Left lung (tissue), 10 donors: Measurements from ENCODE around the gene PKMYT1. TPM values are rescaled to one million over a fixed set of nuclear protein-coding genes. Genes with fewer than 3 reads are reported as not detected.

Experiments
- ATAC-seq: fragments of 200-7000 bp; cut with Tn5 transposase; one replicate; pipeline ENCODE4 v1.9.1; 2020; ENCODE audit warnings: moderate library complexity
- DNase-seq, 4 donors: peaks; one replicate each; pipeline ENCODE4 v3.0.0-alpha.2; 2013 to 2020
- H3K27ac ChIP-seq, 2 donors: fragments of 200-600 bp; sonication (generic) in 1 of 2; one replicate each; pipeline versions ENCODE4 v1.5.0 to v1.8.0; 2020 to 2021
- H3K27me3 ChIP-seq, 2 donors: fragments of 200-600 bp; sonication (generic) in 1 of 2; one replicate each; pipeline versions ENCODE4 v1.5.0 to v1.8.0; 2020 to 2021
- H3K36me3 ChIP-seq, 2 donors: fragments of 200-600 bp; sonication (generic) in 1 of 2; one replicate each; pipeline versions ENCODE4 v1.5.0 to v1.8.0; 2020 to 2021
- H3K4me1 ChIP-seq, 2 donors: fragments of 200-600 bp; one replicate each; pipeline ENCODE4 v1.8.0; 2021
- H3K4me3 ChIP-seq, 2 donors: fragments of 200-600 bp; sonication (generic) in 1 of 2; one replicate each; pipeline versions ENCODE4 v1.5.0 to v1.8.0; 2020 to 2021; ENCODE audit warnings: mild to moderate bottlenecking in 1 of 2
- H3K9me3 ChIP-seq, 2 donors: fragments of 200-600 bp; sonication (generic) in 1 of 2; one replicate each; pipeline versions ENCODE4 v1.5.0 to v1.8.0; 2020 to 2021
- intact Hi-C, 2 donors: fragments of 100-400 bp; cut with DNase I; formaldehyde crosslinking; loops; one replicate each; pipeline versions ENCODE4 v1.11.2 to v1.14.2; 2022
- polyA plus RNA-seq, 6 donors: library from polyadenylated mRNA; unstranded; fragments of 120-200 nt; gene quantifications; one replicate each; pipeline ENCODE4 v1.2.1, GENCODE V29; 2013; ENCODE audit not compliant: insufficient read length in 6 of 6
- total RNA-seq, 2 donors: library from RNA; stranded (reverse); fragmentation: NEBNext Ultra II Directional; extraction: Animal tissue kit (Norgen Biotek cat#: 25700); gene quantifications; one replicate each; pipeline ENCODE4 v1.2.1, GENCODE V29; 2021
- TF ChIP-seq, protein P1 (sequence below), 2 donors: fragments of 200-600 bp; sonication (generic) in 1 of 2; IDR thresholded peaks; one replicate each; pipeline versions ENCODE4 v1.5.0 to v1.8.0; 2021; ENCODE audit warnings: antibody characterized with exemption in 2 of 2
- donor health status: DM: no; HTN: yes; CAD: no.
- donor health status: DM: no; HTN: no; CAD: no.

The PKMYT1 gene
- total and polyA plus RNA-seq, 8 donors: 13.9 to 21.8 (median 17.2) TPM

DNA sequence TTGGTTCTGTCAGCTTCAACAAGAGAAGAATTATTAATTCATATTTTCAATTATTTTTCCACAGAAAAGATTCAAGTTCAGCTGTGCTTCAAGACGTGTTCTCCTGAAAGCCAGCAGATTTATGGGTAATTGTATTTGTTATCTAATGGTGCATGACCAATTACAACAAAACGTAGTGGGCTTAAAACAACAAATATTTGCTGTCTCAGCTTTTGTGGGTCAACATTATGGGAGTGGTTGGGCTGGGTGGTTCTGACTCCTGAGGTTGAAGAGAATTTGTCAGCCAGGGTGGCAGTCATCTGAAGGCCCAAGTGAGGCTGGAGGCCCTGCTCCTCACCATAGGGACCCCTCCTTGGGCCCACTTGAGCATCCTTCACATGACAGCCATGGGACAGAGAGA is 40.3 kb downstream of the PKMYT1 start:
- intact Hi-C loops: no loop called here
- TF ChIP-seq, protein P1, sequence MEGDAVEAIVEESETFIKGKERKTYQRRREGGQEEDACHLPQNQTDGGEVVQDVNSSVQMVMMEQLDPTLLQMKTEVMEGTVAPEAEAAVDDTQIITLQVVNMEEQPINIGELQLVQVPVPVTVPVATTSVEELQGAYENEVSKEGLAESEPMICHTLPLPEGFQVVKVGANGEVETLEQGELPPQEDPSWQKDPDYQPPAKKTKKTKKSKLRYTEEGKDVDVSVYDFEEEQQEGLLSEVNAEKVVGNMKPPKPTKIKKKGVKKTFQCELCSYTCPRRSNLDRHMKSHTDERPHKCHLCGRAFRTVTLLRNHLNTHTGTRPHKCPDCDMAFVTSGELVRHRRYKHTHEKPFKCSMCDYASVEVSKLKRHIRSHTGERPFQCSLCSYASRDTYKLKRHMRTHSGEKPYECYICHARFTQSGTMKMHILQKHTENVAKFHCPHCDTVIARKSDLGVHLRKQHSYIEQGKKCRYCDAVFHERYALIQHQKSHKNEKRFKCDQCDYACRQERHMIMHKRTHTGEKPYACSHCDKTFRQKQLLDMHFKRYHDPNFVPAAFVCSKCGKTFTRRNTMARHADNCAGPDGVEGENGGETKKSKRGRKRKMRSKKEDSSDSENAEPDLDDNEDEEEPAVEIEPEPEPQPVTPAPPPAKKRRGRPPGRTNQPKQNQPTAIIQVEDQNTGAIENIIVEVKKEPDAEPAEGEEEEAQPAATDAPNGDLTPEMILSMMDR (IDR thresholded peaks at IDR 0.05): no peak
- Histone ChIP-seq H3K27ac (no peak overlapping the region), H3K4me1 (no peaks in the 10 kb centered on the region), H3K36me3 (peaks cover 0 to 94% of the 10 kb centered on the region in 2 donors), H3K4me3 (no peak overlapping the region), H3K27me3 (no peaks in the 10 kb centered on the region), H3K9me3 (no peaks in the 10 kb centered on the region)
- ATAC-seq: no peak
- no peak for DNase-seq

DNA sequence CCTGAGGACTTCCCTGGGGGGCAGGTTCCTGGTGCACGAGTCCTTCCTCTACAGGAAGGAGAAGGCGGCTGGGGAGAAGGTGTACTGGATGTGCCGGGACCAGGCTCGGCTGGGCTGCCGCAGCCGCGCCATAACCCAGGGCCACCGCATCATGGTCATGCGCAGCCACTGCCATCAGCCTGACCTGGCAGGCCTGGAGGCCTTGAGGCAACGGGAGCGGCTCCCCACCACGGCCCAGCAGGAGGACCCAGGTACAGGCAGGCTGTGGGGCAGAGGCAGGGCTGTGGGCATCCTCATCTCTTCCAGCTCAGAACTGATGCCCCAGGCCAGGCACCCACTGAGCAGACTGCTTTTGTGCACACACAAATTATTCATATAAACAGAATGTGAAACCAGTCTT is 42.0 kb downstream of the PKMYT1 start:
- no peaks in the 10 kb centered on the region for H3K9me3 ChIP-seq
- no peak overlapping the region for H3K4me3 ChIP-seq
- no peak for ATAC-seq
- TF ChIP-seq, protein P1 (IDR thresholded peaks at IDR 0.05): no peak
- intact Hi-C loops: no loop called here
- no peaks in the 10 kb centered on the region for H3K4me1 ChIP-seq
- DNase-seq: no peak
- no peaks in the 10 kb centered on the region for H3K27me3 ChIP-seq
- H3K27ac ChIP-seq: no peak overlapping the region
- H3K36me3 ChIP-seq: peaks cover 0 to 98% of the 10 kb centered on the region in 2 donors

DNA sequence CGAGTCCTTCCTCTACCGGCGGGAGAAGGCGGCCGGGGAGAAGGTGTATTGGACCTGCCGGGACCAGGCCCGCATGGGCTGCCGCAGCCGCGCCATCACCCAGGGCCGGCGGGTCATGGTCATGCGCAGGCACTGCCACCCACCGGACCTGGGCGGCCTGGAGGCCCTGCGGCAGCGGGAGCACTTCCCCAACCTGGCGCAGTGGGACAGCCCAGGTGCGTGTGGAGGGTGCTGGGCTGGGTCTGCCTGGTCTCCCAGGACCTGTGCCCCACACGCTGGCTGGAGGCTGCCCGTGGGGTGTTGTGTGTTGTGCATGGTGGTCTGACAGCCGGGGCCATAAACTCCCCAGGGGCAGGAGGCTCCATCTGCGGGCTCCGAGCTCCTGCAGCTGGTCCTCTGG is 43.1 kb downstream of the PKMYT1 start:
- ATAC-seq (no peak), DNase-seq (no peak)
- no peaks in the 10 kb centered on the region for H3K9me3 ChIP-seq
- TF ChIP-seq, protein P1 (IDR thresholded peaks at IDR 0.05): no peak
- intact Hi-C loops: no loop called here
- peaks cover 0 to 98% of the 10 kb centered on the region in 2 donors for H3K36me3 ChIP-seq
- H3K27me3 ChIP-seq: no peaks in the 10 kb centered on the region
- no peak overlapping the region for H3K4me3 ChIP-seq
- H3K27ac ChIP-seq: no peak overlapping the region
- H3K4me1 ChIP-seq: no peaks in the 10 kb centered on the region

DNA sequence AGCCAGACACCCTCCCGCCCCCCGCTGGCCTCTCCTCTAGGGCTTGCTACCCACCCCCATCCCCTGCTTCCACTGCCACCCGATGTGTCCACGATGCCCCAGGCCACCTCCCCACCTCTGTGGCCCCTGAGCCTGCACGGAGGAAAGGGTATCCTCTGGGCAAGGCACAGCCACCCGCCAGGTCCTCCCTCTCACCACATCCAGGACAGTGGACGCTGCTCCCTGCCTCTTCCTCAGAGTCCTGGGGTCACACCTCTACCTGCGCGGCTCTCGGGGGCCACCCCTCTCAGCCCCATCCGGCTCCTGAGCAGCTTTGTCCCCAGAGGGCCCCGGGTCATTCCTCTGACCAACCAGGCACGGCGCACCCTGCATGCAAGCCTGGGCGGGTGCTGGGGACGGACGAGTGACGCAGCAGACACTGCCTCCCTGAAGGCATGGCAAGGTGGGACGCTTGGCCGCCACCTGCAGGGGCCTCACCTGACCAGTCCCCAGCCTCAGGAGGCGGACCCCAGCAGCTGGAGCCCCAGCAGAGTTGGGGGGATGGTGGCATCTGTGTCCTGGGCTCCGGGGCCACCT is 43.7 kb downstream of the PKMYT1 start:
- Histone ChIP-seq H3K27ac (no peak overlapping the region), H3K27me3 (no peaks in the 10 kb centered on the region), H3K4me3 (no peak overlapping the region), H3K36me3 (peaks cover 0 to 92% of the 10 kb centered on the region in 2 donors), H3K4me1 (no peaks in the 10 kb centered on the region), H3K9me3 (no peaks in the 10 kb centered on the region)
- DNase-seq: no peak
- no peak for ATAC-seq
- intact Hi-C loops: no loop called here
- TF ChIP-seq, protein P1 (IDR thresholded peaks at IDR 0.05): no peak

DNA sequence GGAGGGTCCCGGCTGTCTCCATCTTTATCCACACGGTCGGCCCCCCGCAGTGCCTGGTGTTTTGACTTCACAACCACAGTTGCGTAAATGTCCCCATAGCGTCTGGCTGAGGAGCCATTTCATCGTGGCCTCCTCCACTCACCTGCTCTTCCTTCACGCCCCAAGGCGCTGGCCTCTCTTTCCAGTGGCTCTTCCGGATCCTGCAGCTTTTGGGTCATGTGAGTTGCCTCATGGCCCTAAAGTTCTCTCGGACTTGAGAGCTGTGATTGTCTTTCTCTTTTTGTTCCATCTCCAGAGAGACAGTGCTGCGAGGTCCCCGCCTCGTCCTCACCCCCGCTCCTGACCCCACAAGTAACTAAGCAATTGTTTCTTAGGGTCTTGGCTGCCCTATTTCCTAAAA is 45.8 kb downstream of the PKMYT1 start:
- no peaks in the 10 kb centered on the region for H3K4me1 ChIP-seq
- H3K27ac ChIP-seq: no peak overlapping the region
- no peaks in the 10 kb centered on the region for H3K9me3 ChIP-seq
- H3K27me3 ChIP-seq: no peaks in the 10 kb centered on the region
- H3K4me3 ChIP-seq: no peak overlapping the region
- no peak for DNase-seq
- ATAC-seq: no peak
- TF ChIP-seq, protein P1 (IDR thresholded peaks at IDR 0.05): no peak
- intact Hi-C loops: no loop called here
- H3K36me3 ChIP-seq: peaks cover 0 to 90% of the 10 kb centered on the region in 2 donors
